ENCODE data around the gene MICU2. TPM values are rescaled to one million over a fixed set of nuclear protein-coding genes. Genes with fewer than 3 reads are reported as not detected.

MICU2 gene
- total and polyA plus RNA-seq, 2 of the 13 experiments (the other 11 are each of a cell fraction or from before 2014, with no cell fraction given), result 31.7 to 42.4 TPM

DNA sequence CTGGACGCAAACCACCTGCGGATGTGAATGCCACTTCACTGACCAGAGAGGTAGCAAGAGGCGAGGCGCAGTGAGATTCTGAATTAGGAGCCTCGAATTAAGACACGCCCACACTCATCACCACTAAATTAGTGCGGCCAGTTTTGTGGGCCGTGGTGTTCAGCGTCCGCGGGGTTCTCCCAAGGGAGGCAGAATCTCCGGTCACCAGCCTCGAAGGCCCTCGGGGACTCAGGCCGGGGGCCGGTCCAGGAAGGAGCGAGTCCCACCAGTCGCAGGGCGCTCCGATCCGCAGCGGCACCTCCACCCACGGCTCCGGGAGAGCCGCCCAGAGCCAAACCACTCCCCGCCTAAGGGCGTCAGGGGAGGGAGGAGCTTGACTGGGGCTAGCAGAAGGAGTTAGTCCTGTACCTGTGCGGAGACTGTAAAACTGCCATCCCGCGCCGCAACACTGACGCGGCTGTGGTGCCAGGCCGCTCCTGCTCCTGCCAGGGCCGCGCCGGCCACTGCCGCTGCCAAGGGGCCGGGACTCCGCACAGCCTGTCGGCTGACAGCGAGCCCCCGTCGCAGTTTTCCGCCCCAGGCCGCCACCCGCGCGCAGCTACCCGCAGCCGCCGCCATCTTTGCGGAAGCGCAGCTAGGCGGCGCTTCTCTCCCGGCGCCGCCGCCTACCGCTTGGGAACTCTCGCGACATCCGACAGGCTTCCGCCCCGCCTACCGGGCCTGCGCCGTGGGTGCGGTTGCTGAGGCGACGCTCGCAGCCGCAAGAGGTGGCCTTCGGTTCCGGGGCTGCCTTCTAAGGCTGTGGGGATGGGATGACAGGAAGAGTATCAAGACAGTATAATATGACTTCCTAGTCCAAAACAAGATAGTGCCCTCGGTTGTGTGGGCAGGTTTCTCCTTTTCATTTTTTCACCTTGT lies at the start of gene MICU2 (continued):
- TF ChIP-seq PCBP1 (IDR thresholded peaks at IDR 0.05; ENCODE audit: borderline replicate concordance, low read depth, low read length) (0 out of 2 replicates have a peak, but pooled peaks have one; percentile 27), FOXM1 (CRISPR knock-in tag; IDR thresholded peaks at IDR 0.05) (no peak), TRIM24 (CRISPR knock-in tag; IDR thresholded peaks at IDR 0.05) (no peak), MAF1 (CRISPR knock-in tag; IDR thresholded peaks at IDR 0.05; ENCODE audit: borderline replicate concordance) (no peak), CENPX (CRISPR knock-in tag; IDR thresholded peaks at IDR 0.05) (no peak), BHLHE40 (IDR thresholded peaks at IDR 0.05; ENCODE audit: low read length) (0 out of 2 replicates have a peak, but pooled peaks have one; percentile 2), ZFP90 (CRISPR knock-in tag; IDR thresholded peaks at IDR 0.05; ENCODE audit: borderline replicate concordance) (no peak; the same call in 1 of the 2 replicates), RXRA (CRISPR knock-in tag; IDR thresholded peaks at IDR 0.05) (0 out of 2 replicates have a peak, but pooled peaks have one; percentile 60), REL (CRISPR knock-in tag; conservative IDR thresholded peaks at IDR 0.05) (no peak), NFIB (CRISPR knock-in tag; IDR thresholded peaks at IDR 0.05; ENCODE audit: borderline replicate concordance) (no peak), ZNF777 (CRISPR knock-in tag; IDR thresholded peaks at IDR 0.05) (no peak), CC2D1A (CRISPR knock-in tag; IDR thresholded peaks at IDR 0.05) (no peak)
- TF ChIP-seq, protein P1, sequence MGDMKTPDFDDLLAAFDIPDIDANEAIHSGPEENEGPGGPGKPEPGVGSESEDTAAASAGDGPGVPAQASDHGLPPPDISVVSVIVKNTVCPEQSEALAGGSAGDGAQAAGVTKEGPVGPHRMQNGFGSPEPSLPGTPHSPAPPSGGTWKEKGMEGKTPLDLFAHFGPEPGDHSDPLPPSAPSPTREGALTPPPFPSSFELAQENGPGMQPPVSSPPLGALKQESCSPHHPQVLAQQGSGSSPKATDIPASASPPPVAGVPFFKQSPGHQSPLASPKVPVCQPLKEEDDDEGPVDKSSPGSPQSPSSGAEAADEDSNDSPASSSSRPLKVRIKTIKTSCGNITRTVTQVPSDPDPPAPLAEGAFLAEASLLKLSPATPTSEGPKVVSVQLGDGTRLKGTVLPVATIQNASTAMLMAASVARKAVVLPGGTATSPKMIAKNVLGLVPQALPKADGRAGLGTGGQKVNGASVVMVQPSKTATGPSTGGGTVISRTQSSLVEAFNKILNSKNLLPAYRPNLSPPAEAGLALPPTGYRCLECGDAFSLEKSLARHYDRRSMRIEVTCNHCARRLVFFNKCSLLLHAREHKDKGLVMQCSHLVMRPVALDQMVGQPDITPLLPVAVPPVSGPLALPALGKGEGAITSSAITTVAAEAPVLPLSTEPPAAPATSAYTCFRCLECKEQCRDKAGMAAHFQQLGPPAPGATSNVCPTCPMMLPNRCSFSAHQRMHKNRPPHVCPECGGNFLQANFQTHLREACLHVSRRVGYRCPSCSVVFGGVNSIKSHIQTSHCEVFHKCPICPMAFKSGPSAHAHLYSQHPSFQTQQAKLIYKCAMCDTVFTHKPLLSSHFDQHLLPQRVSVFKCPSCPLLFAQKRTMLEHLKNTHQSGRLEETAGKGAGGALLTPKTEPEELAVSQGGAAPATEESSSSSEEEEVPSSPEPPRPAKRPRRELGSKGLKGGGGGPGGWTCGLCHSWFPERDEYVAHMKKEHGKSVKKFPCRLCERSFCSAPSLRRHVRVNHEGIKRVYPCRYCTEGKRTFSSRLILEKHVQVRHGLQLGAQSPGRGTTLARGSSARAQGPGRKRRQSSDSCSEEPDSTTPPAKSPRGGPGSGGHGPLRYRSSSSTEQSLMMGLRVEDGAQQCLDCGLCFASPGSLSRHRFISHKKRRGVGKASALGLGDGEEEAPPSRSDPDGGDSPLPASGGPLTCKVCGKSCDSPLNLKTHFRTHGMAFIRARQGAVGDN (CRISPR knock-in tag; IDR thresholded peaks at IDR 0.05), result peak; percentile 95
- TF ChIP-seq, protein P2, sequence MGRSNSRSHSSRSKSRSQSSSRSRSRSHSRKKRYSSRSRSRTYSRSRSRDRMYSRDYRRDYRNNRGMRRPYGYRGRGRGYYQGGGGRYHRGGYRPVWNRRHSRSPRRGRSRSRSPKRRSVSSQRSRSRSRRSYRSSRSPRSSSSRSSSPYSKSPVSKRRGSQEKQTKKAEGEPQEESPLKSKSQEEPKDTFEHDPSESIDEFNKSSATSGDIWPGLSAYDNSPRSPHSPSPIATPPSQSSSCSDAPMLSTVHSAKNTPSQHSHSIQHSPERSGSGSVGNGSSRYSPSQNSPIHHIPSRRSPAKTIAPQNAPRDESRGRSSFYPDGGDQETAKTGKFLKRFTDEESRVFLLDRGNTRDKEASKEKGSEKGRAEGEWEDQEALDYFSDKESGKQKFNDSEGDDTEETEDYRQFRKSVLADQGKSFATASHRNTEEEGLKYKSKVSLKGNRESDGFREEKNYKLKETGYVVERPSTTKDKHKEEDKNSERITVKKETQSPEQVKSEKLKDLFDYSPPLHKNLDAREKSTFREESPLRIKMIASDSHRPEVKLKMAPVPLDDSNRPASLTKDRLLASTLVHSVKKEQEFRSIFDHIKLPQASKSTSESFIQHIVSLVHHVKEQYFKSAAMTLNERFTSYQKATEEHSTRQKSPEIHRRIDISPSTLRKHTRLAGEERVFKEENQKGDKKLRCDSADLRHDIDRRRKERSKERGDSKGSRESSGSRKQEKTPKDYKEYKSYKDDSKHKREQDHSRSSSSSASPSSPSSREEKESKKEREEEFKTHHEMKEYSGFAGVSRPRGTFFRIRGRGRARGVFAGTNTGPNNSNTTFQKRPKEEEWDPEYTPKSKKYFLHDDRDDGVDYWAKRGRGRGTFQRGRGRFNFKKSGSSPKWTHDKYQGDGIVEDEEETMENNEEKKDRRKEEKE (IDR thresholded peaks at IDR 0.05), result no peak
- TF ChIP-seq, protein P3, sequence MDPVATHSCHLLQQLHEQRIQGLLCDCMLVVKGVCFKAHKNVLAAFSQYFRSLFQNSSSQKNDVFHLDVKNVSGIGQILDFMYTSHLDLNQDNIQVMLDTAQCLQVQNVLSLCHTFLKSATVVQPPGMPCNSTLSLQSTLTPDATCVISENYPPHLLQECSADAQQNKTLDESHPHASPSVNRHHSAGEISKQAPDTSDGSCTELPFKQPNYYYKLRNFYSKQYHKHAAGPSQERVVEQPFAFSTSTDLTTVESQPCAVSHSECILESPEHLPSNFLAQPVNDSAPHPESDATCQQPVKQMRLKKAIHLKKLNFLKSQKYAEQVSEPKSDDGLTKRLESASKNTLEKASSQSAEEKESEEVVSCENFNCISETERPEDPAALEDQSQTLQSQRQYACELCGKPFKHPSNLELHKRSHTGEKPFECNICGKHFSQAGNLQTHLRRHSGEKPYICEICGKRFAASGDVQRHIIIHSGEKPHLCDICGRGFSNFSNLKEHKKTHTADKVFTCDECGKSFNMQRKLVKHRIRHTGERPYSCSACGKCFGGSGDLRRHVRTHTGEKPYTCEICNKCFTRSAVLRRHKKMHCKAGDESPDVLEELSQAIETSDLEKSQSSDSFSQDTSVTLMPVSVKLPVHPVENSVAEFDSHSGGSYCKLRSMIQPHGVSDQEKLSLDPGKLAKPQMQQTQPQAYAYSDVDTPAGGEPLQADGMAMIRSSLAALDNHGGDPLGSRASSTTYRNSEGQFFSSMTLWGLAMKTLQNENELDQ (CRISPR knock-in tag; IDR thresholded peaks at IDR 0.05; ENCODE audit: borderline replicate concordance), result no peak
- TF ChIP-seq, protein P4, sequence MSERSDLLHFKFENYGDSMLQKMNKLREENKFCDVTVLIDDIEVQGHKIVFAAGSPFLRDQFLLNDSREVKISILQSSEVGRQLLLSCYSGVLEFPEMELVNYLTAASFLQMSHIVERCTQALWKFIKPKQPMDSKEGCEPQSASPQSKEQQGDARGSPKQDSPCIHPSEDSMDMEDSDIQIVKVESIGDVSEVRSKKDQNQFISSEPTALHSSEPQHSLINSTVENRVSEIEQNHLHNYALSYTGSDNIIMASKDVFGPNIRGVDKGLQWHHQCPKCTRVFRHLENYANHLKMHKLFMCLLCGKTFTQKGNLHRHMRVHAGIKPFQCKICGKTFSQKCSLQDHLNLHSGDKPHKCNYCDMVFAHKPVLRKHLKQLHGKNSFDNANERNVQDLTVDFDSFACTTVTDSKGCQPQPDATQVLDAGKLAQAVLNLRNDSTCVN (CRISPR knock-in tag; IDR thresholded peaks at IDR 0.05; ENCODE audit: borderline replicate concordance), result no peak; the same call in 1 of the 2 replicates

All from HepG2 (cell line).